HG03139 (cell line): ENCODE results near the gene ABCF2.

ENCODE experiments used
- ATAC-seq: cut with Tn5 transposase; IDR thresholded peaks from one replicate; pipeline ENCODE4 v1.9.1; 2021; ENCODE audit not compliant: unreplicated experiment

Gene ABCF2

DNA sequence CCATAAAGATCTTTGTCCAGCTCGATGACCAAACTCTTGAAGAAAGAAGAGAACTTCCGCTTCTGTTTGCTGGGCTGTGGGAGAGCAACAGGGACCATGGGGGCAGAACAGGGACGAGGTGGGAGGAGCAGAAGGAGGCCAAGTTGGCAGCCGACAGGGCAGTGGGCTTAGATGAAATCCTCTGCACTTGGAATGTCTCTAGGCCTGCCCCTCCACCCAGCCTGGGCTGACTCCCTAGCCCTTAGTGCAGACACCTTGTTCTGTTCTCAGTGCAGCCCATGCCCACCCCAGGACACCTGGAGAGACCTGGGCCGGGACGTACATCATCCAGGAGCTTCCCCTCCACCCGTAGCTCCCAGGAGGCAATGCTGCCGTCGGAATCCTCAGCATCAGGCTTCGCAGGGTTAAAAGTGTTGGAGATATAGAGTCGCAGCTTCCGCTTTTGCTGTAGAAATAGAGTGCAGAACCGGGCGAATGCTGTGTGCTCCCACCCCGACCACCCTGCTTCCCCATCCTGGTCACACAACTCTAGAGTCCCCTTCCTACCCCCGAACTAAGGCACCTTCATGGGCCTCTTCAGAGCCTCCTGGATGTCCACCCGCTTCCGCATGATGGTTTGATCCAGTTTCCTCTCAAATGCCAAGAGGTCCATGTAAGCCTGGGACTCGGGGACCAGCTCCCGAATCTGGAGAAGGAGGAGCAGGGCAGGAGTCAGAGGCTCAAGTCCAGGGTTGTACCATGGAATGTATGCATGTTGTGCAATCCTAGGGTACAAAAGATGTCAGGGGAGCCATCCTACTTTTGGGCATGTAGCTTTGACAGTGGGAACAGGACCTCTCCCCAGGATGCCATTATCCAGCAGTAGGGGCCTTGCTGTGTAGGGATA, 15.4 kb upstream of the ABCF2 start:
- ATAC-seq: no peak

DNA sequence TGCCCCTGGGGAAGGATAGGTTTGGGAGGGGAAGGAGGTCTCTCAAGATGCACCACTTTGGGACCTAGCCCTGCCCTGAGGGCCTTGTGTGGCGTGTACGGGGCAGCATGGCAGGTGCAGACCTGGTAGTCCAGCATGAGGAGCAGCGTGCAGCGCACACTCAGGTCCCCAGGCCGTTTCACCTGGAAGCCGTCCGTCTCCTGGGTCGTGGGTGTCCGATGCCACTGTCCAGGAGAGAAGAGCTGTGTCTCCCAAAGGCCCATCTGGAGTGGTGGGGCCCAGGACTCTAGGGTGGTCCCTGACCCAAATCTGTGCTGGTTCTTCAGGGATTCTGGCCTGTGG, 14.7 kb upstream of the ABCF2 start:
- ATAC-seq: no peak

DNA sequence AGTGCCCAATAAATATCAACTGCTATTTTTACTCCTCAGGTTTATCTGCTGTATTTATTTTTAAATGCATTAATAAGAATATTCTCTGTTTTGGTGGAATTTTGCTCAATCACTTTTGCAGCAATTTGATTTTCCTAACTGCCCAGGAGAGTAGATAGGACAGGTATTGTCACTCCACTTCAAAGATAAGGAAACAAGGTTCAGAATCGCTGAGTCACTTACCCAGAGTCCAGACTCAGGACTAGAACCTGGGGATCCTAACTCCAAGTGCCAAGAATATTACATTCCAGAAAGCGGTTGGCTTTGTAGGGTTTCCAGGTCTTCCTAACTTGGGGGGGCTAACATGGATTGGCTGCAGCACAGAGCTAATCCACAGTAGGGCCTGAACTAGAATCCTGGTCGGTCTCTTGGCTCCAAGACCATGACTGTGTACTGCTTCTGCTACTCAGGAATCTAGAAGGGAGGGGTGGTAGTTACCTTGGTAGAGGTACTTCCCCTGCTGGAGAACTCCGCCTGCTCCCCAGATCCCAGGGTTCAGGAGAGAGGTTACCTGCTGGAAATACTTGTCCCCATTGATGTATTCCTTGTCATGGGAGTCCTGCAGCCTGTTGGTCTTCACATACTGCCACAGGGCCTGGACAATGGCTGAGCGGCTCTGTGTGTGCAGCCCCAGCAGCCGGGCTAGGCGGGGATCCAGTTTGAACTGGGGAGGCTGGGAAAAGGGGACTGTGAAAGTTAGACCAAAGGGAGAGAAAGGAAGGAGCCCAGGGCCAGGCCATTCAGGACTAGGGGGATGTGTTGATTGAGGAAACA, 14.1 kb upstream of the ABCF2 start:
- no peak for ATAC-seq

DNA sequence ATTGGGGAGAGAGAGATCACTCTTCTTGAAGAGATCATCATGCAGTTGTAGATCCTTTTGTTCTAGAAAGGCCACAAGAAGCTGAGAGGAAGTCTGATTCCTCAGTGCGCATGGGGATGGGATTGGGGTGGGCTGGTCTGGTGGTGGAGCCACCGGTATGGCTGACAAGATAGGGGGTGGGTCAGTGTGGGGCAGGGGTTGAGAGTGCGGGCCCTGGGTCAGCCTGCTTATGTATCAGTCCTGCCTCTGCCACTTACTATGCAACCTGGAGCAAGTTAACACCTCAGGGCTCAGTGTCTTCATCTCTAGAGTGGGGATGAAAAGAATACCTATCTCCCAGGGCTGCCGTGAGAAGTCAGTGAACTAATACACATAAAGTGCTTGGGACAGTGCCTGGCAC, 13.5 kb upstream of the ABCF2 start:
- no peak for ATAC-seq

DNA sequence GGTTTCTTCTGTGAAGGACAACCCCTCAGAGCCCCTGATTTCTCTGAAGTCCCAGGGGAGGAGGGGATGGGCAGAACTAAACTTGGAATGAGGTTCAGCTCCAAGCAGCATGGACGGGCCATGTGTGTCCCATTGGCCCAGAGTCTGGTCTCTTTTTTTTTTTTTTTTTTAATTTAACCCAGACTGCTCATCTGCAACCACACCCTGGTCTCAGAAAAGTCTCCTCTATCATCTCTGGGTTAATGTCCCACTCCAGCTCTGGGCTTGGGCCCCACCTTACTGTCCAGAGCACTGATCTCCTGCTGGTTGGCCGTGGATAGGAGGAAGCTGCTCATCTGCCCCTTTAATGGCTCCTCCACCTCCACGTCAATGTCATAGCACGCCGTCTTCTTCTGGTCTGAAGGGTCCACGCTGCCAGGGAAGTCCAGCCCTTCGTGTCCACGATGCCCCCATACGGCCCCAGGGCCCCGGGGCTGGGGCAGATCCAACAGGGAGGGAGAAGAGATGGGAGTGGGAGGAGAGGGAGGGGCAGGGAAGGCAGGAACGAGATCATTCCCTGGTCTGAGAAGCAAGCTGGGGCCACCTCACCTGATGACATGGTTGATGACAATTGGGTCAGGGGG, 12.9 kb upstream of the ABCF2 start:
- ATAC-seq: no peak

DNA sequence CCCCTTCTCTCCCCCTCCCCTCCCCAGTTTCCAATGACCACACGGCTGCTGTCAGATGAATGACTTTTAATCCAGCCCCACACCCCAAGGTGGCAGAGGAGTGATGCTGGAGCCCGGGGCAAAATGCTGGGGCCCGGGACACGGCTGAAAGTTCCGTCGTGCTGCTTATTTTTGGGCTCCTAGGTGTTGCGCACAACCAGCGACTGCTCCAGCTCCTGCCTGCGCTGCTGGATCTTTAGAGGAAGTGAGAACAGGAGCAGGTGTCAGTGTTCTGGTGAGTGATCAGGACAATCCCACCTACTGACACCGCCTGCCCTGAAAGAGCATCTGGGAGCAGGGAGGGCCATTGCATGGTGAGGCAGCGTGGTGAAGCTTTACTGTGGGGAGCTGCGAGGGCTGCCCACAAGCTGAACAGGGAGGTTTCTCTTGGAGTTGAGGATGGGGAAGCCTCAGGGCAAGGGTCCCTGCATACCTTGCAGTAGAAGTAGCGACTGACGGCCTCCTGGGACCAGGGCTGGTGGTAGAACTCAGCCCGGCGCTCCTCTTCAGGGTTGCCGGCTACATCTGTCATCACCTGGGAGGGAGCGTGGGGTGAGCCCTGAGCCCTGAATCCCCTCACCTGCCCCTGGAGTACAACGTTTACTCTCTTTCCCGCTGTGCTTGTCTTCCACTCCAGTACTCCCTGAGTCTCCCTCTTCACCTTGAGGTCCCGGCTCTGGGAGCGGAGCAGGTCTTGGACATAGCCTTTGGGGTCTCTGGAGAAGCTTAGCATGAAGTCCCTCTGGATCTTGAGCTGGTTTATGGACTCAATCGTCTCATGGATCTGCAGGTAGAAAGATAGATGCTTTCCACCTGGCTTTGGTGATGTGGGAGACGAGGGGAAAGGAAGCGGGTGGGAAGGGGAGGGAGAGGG, 12.2 kb upstream of the ABCF2 start:
- no peak for ATAC-seq

DNA sequence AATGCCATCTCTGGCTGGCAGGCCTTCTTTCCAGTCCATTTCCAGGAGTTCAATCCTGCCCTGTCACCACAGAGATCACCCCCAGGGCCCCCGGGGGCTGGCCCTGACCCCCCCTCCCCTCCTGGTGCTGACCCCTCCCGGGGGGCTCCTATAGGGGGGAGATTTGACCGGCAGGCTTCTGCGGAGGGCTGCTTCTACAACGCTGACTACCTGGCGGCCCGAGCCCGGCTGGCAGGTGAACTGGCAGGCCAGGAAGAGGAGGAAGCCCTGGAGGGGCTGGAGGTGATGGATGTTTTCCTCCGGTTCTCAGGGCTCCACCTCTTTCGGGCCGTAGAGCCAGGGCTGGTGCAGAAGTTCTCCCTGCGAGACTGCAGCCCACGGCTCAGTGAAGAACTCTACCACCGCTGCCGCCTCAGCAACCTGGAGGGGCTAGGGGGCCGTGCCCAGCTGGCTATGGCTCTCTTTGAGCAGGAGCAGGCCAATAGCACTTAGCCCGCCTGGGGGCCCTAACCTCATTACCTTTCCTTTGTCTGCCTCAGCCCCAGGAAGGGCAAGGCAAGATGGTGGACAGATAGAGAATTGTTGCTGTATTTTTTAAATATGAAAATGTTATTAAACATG, 11.3 kb upstream of the ABCF2 start:
- ATAC-seq: no peak

DNA sequence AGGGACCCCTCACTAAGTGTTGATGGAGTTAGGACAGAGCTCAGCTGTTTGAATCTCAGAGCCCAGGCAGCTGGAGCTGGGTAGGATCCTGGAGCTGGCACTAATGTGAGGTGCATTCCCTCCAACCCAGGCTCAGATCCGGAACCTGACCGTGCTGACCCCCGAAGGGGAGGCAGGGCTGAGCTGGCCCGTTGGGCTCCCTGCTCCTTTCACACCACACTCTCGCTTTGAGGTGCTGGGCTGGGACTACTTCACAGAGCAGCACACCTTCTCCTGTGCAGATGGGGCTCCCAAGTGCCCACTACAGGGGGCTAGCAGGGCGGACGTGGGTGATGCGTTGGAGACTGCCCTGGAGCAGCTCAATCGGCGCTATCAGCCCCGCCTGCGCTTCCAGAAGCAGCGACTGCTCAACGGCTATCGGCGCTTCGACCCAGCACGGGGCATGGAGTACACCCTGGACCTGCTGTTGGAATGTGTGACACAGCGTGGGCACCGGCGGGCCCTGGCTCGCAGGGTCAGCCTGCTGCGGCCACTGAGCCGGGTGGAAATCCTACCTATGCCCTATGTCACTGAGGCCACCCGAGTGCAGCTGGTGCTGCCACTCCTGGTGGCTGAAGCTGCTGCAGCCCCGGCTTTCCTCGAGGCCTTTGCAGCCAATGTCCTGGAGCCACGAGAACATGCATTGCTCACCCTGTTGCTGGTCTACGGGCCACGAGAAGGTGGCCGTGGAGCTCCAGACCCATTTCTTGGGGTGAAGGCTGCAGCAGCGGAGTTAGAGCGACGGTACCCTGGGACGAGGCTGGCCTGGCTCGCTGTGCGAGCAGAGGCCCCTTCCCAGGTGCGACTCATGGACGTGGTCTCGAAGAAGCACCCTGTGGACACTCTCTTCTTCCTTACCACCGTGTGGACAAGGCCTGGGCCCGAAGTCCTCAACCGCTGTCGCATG, 10.5 kb upstream of the ABCF2 start:
- ATAC-seq: no peak

DNA sequence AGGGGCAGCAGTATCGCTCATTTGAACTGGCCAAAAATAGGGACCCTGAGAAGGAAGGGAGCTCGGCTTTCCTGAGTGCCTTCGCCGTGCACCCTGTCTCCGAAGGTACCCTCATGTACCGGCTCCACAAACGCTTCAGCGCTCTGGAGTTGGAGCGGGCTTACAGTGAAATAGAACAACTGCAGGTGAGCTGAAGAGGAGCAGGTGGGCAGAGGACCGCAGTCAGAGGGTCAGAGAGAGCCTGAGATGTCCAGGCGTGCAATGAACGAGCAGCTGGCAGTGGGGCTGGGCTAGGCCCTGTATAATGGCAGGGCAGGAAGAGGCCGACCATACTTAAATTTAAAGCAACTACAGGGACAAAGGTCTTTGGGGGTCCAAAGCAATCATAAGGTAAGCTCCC, 9.4 kb upstream of the ABCF2 start:
- no peak for ATAC-seq

DNA sequence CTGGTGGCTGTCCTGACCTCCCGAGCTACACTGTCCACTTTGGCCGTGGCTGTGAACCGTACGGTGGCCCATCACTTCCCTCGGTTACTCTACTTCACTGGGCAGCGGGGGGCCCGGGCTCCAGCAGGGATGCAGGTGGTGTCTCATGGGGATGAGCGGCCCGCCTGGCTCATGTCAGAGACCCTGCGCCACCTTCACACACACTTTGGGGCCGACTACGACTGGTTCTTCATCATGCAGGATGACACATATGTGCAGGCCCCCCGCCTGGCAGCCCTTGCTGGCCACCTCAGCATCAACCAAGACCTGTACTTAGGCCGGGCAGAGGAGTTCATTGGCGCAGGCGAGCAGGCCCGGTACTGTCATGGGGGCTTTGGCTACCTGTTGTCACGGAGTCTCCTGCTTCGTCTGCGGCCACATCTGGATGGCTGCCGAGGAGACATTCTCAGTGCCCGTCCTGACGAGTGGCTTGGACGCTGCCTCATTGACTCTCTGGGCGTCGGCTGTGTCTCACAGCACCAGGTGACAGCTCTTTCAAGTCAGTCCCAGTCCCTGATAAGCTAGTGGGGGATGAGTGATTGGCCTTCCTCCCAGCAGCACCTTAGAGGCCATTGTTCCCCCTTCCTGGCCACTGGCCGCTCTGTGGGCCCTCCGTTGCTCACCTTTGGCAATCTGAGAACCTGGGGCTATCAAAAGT, 8.2 kb upstream of the ABCF2 start:
- no peak for ATAC-seq

DNA sequence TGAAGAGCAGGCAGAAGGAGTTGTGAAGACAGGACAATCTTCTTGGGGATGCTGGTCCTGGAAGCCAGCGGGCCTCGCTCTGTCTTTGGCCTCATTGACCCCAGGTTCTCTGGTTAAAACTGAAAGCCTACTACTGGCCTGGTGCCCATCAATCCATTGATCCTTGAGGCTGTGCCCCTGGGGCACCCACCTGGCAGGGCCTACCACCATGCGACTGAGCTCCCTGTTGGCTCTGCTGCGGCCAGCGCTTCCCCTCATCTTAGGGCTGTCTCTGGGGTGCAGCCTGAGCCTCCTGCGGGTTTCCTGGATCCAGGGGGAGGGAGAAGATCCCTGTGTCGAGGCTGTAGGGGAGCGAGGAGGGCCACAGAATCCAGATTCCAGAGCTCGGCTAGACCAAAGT, 6.8 kb upstream of the ABCF2 start:
- ATAC-seq: no peak

DNA sequence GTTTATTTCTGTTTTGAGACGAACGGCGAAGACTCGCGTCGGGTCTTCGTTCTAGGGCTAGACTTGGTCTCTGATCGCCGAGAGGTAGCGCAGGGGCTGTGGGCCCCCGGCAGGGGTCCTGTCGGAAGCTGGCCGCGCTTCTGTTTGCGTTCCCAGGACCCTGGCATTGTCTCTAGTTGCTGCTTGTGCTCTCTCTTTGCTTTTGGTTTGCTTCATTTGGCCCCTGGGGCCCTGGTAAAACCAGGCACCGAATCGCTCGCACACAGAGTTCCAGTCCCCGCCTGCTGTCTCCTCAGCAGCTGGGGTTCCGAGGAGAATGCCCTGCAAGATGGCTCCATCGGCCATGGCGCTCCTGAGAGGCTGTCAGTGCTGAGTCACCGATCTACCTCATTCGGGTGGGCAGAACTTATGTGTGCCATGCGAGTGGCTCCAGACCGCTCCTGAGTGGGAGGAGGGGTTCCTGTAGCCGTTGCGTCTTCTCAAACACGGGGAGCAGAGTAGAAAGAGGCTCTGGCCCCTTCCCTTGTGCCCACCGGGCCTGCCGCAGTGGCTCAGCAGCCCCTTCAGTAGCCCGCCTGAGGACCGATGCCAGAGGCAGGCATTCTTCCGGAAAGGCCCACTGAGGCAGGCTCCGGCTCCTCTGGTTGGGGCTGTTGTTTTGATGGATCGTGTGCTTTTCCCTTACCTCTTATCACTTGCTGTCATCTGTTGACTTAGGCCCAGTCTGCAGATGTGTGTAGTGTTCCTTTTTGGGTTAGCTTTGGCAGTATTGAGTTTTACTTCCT, 6.1 kb upstream of the ABCF2 start:
- no peak for ATAC-seq

DNA sequence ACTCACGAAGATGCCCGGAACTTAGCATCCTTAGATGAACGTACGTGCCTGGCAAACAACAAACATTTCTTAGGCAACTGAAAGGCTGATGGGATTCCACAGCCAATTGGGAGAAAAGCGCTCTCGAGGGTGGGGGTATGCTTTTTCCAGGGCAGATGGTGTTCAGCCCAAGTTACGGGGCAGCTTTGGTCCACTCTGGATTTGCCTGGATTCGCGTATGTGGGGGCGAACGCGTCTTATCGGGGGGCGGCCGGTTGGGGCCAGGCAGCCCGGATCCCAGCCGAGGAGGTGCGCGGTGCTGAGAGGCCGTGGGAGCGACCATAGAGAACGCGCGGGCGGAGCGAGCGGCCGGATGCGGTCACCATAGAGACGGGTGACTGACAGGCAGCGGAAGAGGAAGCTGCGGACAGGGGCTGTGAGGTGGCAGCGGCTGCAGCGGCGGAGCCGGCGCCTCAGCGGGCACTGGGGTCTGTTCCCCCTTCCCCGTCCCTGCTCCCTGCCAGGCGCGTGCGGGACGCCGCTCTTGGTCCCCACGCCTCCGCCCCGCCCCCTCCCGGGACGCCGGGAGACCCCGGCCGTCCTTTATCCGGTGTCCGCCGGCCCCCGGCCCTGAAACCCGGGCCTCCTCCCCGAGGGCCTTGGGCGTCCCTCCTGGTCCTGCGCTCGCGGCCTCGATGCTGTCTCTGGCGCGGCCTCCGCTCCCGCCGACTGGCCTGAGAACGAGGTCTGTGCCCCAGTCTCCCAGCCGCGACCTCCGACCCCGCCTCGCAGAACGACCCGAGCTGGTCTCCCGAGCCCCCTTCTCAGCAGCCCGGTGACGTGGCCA, 5.3 kb upstream of the ABCF2 start, which contains the start of gene CHPF2:
CHPF2 (plus strand) TSS at position 393 of the 826 bp plus-strand sequence. CDS start 1,529 bp downstream, outside the sequence.
- peak; percentile 97 for ATAC-seq

DNA sequence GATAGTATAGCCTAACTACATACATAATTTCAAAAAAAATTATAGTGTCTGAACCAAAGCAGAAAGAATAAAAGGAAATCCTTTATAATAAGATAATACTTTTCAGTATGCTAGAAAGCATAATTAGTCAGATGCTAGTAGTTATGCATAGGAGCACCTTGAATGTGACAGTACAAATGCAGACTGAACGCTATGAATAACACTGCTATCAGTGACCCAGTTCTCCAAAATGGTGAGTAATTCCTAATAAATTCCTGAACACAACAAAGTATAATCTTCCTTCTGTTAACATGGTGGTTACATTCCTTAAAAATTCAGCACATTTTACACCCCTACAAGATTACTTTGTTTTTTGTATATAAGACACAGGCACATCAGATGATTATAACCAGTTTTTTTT, 4.1 kb upstream of the ABCF2 start:
- ATAC-seq: no peak

DNA sequence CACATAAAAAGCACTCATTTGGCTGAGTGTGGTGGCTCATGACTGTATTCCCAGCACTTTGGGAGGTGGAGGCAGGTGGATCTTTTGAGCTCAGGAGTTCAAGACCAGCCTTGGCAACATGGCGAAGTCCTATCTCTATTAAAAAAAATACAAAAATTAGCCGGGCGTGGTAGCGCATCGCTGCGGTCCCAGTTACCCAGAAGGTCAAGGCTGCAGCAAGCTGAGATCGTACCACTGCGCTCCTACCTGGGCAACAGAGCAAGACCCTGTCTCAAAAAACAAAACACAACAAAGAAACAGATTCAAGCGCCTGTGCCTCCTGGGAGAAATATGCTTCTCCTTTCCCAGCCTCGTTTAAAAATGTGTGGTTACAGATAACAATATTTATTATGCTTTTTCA, 2.2 kb upstream of the ABCF2 start:
- no peak for ATAC-seq

DNA sequence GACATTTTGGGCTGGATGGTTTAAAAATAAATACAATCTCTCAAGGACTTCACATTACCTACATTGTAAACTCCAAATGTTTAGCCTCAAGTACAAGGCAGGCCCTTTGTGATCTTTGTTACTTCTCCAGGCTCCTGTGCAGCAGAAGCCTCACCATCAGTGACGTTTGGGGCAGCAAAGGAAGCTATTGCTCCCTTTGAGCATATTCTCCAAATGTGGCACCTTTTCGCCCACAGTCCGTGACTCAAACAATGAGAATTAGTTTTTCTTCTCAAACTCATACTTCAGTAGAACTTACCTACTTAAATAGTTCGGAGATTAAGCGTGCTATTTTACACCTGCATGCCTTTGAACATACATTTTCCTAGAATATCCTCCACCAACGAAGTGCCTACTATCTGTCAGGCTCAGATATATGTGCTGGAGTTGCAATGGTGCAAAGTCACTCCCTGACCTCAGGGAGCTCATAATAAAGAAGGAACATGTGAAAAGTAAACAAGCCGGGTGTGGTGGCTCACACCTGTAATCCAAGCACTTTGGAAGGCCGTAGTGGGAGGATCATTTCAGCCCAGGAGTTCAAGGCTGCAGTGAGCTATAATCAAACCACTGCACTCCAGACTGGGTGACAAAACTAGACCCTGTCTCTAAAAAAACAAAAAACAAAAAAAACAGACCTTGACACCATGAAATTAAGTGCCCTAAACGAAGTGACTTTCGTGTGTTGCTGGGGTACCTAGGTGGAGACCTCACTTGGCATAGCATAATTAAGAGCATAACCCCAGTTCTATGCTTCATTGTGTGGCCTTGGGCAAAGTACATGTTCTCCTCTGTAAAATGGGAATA, 1.2 kb upstream of the ABCF2 start:
- ATAC-seq: no peak
